Measurements from ENCODE around the gene RIN1.
A peak's percentile ranks its signal among the peaks of the same experiment; 100 is the strongest.
"Not testable (repeated sequence)": the region's sequence is repeated elsewhere in the genome, so short reads cannot be mapped to it uniquely, and the experiment has no call there.

RIN1 gene

GRCh38 chr11:66360406-66361073 is 24.3 kb upstream of the RIN1 start:
- no peak for DNase-seq (ENCODE audit: low read depth in 2 of 2)

- DNase-seq (ENCODE audit: low read depth in 2 of 2): no peak
These were observed 23.4 kb upstream of the RIN1 start for GRCh38 chr11:66359662-66360087.

- not testable (repeated sequence) for DNase-seq (ENCODE audit: low read depth in 2 of 2)
These were observed 14.5 kb upstream of the RIN1 start for GRCh38 chr11:66350560-66351235.

- no peak for DNase-seq (ENCODE audit: low read depth in 2 of 2)
These were observed 12.8 kb upstream of the RIN1 start for GRCh38 chr11:66349084-66349386.

GRCh38 chr11:66347425-66348276 is 11.4 kb upstream of the RIN1 start, which contains the start of gene B4GAT1:
Gene B4GAT1, minus strand, starts transcription at chr11:66347629. Its CDS starts 84 bp downstream, at chr11:66347545.
- DNase-seq (ENCODE audit: low read depth in 2 of 2): peak; percentile 62 to 70

GRCh38 chr11:66346476-66347424 is 10.5 kb upstream of the RIN1 start:
- no peak for DNase-seq (ENCODE audit: low read depth in 2 of 2)

- DNase-seq (ENCODE audit: low read depth in 2 of 2): no peak
These were observed 9.0 kb upstream of the RIN1 start for GRCh38 chr11:66345316-66345649.

- DNase-seq (ENCODE audit: low read depth in 2 of 2): peak; percentile 92 to 93
These were observed 8.5 kb upstream of the RIN1 start, which contains the start of gene BRMS1 for GRCh38 chr11:66344550-66345315. Gene BRMS1, minus strand, starts transcription at chr11:66345104. Its CDS starts 2,870 bp downstream, at chr11:66342234.

GRCh38 chr11:66343176-66343575 is 6.9 kb upstream of the RIN1 start:
- no peak for DNase-seq (ENCODE audit: low read depth in 2 of 2)

GRCh38 chr11:66341502-66342126 is 5.4 kb upstream of the RIN1 start:
- no peak for DNase-seq (ENCODE audit: low read depth in 2 of 2)

- DNase-seq (ENCODE audit: low read depth in 2 of 2): no peak
These were observed 4.6 kb upstream of the RIN1 start for GRCh38 chr11:66340596-66341501.

- no peak for DNase-seq (ENCODE audit: low read depth in 2 of 2)
These were observed 3.7 kb upstream of the RIN1 start for GRCh38 chr11:66339686-66340483.

GRCh38 chr11:66339162-66339675 is 3.0 kb upstream of the RIN1 start:
- no peak for DNase-seq (ENCODE audit: low read depth in 2 of 2)

GRCh38 chr11:66338276-66339161 is 2.3 kb upstream of the RIN1 start:
- no peak for DNase-seq (ENCODE audit: low read depth in 2 of 2)

- DNase-seq (ENCODE audit: low read depth in 2 of 2): no peak
These were observed 1.1 kb upstream of the RIN1 start for GRCh38 chr11:66337103-66337899.

- no peak for DNase-seq (ENCODE audit: low read depth in 2 of 2)
These were observed 552 bp downstream of the RIN1 start for GRCh38 chr11:66335531-66336233.
